T-helper 1 cell treated with Interleukin-12 subunit alpha and Interleukin-12 subunit beta and Interleukin-4 antibody, amounts not matched to agents 30 ng/mL and 1 ng/mL, for 36 hours (primary cell): ENCODE measurements around the gene PID1. TPM values are rescaled to one million over a fixed set of nuclear protein-coding genes. Genes with fewer than 3 reads are reported as not detected.

Experiments used
- intact Hi-C: fragments of 100-400 bp; cut with micrococcal nuclease; formaldehyde crosslinking; loops from one replicate; pipeline ENCODE4 v1.15.1; 2024
- total RNA-seq: library from RNA; stranded (reverse); gene quantifications from 2 replicates; pipeline ENCODE4 v1.2.3, GENCODE V29; 2022

Gene PID1
- total RNA-seq, 1 donor from 2014 or later: not detected

DNA sequence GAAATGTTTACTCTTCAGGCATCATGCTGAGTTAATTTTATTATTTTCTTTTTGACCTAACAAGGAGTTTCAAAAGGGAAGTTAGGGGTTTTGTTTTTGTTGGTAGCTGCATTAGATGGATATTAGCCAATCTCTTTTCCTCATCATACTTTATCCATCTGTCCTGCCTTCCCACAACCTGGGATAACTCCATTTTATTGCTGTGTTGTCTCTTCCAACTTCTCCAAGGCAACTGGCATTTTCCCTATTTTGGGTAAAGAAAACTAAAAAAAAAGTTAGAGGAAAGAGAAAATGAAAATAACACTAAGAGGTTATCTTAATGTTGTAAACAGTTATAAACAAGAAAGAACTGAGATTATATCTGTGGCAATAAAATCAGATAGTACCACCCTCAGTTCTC is 147.0 kb downstream of the PID1 start:
- intact Hi-C loops: no loop called here

DNA sequence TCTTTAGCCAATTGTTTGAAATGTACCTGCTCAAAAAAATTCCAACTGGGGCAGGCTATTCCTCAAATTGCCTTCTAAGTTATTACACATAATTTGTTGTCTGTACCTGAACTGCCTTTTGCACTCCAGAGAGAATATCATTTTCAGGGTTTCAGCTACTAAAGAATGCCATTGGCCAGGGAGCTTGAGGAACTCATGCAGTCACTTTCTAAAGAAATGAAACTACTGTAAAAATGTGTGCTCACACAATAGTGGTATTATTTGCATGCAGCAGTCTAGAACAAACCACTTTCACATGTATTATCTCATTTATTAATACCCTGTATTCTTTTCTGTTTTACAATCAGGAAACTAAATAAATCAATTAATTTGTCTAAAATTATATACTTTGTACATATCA is 152.2 kb downstream of the PID1 start:
- intact Hi-C loops: no loop called here

DNA sequence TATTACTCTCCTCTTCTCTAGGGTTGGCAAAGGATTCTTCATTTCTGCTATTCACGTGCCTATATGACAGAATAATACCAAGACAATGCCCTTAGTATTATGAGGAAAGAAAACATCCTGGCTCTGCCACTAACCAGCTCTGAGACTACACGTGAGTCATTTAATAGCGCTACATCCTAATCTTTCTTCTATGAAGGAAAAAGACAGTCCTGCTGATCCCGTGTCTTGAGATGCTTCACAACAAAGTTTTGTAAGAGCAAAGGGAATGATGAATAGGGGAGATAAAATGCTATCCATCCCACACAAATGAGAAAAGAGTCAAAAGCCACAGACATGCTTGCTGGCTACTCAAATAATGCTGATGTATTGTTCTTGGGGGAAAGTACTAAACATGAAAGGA is 152.8 kb downstream of the PID1 start:
- intact Hi-C loops: no loop called here

DNA sequence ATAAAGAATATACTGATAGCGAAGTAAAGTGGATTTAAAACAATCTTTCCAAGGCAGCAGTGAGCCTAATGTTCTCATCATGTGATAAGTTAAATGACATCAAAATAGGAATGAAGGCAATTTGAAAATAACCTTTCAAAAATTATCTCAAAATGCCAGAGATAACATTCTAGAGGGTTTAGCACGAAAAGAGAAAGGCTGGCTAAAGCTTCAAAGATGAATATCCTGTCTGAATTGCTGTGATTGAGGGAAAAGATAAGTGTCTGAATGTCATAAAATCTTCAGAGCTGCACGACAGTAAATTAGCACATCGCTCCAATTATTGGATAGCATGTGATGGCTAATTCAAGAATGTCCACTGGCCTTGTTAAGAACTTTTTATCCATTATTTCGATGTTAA is 159.3 kb downstream of the PID1 start:
- intact Hi-C loops: no loop called here

DNA sequence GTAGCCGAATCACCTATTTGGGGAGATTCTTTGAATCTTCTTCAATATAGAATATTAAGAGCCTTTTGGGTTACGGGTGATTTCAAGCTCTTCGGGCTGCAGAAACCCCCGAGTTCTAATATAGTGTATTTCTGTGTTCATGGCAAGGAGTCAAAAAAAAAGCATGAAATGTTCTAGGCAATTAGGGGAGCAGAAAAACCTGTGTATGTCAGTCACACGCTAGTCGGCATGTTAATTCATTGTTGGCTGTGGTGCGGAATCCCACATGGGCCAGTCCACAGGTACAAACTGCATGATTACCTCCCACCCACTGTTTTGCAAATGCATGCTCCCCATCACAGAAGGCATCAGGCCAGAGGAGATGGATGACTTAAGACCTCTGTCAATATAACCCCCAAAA is 161.9 kb downstream of the PID1 start:
- intact Hi-C loops: no loop called here

DNA sequence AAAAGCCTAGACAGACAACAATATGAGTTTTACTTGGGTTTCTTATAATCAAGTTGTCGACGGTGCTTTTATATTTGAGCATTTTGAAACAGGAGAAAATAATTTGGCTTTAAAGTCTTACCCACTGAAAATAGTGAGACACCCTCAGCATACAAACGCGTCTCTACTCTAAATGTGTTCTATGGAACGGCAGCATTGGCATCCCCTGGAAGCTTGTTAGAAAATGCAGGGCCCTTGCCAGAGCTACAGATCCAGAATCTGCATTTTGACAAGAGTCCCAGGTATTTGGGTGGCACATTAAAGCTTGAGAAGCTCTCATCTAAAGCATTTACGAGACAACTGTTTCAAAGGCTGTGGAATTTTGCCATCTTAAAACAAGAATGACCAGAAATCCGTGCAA is 163.5 kb downstream of the PID1 start:
- intact Hi-C loops: no loop called here

DNA sequence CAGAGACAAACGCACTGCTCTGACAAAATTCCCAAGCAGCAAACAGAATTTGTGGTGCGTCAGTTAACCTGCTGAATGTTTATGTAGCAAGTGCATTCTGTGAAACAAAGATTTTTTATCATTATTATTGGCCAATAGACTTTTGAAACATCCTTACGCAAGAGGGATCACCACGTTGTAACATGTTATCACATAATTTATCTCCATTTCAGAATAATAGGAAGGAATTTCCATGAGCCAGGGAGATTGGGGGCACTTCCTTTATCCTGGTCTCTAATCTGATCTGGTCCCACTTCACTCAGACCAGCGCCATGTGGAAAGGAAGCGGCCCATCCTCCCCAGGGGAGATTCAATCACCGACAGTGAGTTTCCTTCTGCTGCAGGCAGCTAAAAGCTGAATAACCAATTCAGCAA is 166.1 kb downstream of the PID1 start:
- intact Hi-C loops: no loop called here

DNA sequence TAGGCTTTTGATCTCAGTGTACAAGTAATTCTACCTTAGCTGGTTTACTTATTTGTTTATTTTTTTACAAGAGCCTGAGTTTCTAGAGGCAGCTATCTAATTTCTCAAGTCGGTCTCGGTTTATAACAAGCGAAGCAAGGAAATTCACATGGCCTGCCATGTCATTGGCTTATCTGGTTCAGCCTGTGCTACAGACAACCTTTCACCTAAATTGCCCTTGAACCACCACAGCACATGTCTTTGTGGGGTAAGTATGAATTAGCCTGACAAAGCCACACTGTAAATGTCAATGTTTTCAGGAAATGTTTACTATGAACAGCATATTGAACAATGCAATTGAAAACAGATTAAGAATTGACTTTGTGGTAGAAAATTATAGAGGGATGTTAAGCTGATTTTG is 167.1 kb downstream of the PID1 start:
- intact Hi-C loops: no loop called here

DNA sequence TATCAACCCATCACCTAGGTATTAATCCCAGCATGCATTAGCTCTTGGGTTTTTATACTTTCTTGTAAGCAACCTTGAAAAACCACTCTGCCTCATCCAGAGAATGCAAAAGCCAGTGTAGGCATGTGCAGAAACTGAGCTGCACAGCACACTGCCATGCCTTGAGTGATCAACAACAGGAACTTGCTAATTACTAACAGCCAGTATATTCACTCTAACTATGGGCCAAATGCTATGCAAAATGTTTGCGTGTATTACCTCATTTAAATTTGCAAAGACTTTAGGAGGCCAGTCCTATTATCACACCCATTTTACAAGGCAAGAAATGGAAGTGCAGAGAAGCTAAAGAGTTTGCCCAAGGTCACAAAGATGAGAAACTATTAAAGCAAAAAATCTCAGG is 169.8 kb downstream of the PID1 start:
- intact Hi-C loops: no loop called here

DNA sequence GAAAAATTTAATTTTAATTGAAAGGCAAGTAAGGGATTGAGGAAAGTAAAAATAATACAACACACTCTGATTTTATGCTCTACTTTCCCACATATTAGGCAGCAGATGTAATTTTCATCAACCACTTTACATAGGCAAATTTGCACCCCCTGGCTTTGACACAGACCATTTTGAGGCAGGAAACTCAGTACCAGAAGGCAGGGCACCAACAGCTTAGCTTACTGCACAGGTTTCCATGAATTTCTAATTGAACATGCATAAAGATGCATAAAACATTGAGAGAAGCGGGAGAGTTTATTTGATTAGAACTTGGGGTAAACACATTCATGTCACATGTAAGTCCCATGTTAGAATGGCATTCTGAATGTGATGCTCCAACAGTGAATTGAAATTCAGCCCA is 171.9 kb downstream of the PID1 start:
- intact Hi-C loops: no loop called here

DNA sequence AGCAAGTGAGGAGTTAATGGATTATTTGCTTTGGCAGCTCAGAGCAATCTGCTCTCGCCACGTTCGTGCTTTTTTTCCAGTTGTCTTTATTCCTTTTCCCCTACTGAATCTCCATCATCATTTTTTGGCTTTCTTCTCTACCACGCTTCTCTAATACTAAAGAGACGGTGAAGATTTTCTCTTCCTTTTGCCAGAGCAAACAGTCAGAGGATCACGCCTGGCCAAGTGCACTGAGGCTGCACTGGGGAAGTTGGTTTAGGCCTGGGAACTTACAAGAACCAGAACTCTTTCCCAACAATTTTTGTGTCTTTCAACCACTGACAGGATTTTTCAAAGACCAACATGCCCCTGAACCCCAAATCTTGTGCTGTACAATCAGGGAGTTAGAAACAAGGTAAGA is 172.3 kb downstream of the PID1 start:
- intact Hi-C loops: no loop called here

DNA sequence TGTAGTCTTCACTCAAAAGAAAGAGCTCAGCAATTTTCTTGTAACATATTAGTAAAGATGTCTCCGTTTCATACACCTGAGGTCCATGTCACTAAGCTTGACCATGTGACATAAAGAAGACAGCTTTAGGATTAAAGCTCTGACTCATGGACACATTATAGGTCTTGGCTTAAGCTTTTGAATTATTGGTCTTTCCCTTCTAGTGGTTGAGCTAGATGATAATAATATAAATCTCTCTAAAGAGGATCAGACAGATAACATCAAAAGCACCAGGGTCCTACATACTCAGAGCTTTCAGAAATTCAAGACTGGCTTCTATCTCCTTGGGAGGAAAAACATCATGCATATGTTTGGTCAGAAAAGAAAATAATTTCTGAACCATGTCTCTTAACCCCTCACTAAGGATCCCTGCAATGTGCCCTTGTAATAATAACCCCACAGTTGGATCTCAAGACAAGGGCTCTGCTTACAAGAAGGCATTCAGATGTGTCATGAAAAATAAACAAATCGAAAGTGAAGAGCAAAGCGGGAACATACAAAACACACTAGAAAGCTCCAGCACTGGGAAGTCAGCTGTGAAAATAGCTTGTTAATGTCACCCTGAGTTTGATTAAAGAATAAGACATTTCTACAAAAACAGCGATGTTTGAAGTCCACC is 174.5 kb downstream of the PID1 start:
- intact Hi-C loops: no loop called here

DNA sequence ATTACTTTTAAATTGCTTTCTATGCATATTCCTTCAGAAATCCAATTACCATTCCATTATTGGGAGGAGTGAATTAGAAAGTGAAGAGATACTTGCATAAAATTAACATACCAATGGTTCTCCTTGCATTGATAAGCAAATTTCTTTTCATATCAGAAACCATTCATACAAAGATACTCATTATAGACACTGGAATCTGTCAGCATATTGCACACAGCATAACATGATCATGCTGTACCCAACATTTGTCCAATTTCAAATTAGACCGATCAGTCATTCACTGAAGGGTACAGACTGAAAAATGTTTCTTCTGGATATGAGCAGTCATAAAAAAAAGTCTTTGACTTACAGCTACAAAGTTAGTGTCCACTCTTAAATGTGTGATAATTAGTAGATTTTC is 175.6 kb downstream of the PID1 start:
- intact Hi-C loops: no loop called here

DNA sequence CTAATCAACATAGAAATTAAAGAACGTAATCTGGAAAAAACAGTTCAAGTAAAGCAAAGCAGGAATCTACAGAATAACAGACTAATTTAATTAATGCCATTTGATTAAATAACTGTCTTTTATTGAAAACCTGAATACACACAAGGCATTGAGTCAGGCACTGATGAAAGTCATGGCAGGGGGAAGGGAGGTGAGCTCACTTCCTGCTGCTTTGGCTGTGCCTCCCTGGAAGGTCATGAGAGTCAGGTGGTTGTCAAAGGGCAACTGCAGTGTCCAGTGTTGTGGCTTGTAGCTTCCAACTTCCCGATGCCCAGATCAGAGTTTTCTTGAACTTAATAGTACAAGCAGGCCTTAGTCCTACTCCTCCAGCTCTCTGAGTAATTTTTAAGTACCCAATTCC is 180.9 kb downstream of the PID1 start:
- intact Hi-C loops: no loop called here

DNA sequence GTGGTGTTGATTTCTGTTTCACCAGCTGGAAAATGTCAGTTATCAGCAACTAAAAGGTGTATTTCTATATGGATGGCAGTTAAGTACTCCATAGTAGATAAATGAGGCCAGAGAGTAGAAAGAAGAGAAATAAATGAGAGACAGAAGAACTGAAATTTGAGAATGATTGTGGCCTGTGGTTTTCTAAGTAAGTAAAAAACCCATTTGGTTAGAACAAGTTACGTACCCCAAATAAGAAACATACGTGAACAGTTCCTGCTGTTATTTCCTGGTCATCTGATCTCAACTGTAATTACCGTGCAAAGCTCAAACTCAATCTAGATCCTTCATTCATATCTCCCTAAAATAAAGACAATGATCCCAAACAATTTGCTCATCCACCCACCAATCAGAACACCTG is 181.3 kb downstream of the PID1 start:
- intact Hi-C loops: no loop called here

DNA sequence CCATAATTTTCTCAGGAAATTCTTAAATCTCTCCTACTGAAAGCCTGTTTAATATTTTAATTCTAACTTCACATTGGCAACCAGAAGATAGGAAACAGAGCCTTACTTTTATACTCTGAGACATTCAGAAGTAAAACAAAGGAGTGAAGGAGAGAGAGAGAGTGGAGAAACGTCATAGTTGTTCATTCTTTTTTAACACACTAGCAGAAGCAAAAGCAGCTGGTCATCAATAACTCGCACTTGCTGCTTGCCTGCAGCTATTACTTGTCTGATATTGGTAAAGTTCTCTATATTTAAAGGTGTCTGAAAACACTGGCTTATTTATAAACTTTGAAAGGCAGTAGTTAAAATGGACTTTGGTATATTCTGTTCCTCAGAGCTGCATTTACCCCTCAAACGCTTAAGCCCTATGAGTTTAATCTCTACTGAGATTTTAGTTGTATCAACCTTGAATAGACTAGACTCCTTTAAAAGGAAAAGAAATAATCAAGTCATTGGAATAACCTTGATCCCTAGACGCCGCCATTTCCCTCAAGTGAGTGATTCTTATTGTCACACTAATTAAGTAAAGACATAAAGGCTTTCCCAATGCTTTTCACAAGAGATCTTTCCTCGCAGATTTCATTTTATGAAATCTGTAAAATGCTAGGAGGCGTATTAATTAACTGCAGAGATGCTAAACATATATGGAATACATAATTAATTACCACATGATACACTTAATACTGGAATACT is 182.0 kb downstream of the PID1 start:
- intact Hi-C loops: no loop called here

DNA sequence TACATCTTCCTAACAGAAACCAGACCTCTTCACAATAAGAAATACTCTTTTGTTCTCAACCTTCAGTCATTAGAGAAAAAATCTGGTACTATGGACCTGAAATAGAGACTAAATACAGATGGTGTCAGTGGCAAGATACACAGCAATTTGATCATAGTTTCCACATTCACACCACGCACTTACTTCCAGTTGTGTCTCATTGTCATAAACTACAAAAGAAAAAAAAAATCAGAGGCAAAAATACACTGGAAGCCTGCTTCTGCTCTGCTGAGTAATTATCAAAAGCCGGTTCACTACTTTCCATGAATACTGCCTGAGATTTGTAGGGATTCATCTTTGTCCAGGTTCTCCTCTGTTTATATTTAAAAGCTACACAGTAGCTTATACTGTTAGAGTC is 182.6 kb downstream of the PID1 start:
- intact Hi-C loops: no loop called here

DNA sequence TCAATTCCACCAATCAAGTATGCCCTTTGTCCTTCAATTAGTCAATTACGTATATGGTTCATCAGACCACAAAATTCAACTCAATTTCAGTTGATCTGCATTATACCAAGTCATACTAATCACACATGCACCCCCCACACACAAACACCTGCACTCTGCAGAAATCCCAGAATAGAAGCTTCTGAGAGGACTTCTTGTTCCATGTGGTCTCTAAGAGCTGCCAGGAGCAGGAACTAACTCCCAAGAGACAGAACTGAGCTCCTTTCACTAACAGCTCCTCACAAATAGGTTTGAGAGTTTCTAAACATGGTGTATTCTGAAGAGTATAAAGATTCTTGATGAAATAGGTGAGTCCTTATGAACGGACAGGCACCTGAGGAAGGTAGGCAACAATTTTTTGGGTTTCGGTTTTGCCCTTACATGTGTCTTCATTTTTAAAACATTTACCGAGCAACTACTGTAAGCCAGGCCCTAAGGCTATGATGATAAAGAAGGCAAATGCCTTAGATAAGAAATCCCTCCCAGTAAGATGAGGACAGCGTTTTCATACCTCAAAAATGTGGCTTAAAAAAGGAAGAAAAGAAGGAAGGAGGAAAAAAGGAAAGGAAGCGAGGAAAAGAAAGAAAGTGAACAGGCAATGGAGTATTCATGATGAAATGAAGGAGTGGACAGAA is 183.1 kb downstream of the PID1 start:
- intact Hi-C loops: no loop called here

DNA sequence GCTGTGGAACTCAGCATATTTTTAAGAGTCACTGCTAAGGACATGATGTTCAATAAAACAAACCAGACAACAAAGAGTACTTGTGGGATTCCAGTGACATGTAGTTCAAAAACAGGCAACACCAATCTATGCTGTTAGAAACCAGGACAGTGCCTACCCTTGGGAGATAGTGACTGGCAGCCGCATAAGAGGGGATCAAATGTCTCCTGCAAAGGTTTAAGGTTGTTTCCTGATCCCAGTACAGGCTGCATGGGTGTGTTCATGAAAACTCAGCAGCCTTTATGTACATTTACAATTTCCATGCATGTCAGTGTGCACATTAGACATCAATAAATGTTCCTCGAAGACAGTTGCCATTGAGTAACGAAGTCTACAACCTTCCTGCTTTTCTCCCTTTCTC is 183.8 kb downstream of the PID1 start:
- intact Hi-C loops: no loop called here

DNA sequence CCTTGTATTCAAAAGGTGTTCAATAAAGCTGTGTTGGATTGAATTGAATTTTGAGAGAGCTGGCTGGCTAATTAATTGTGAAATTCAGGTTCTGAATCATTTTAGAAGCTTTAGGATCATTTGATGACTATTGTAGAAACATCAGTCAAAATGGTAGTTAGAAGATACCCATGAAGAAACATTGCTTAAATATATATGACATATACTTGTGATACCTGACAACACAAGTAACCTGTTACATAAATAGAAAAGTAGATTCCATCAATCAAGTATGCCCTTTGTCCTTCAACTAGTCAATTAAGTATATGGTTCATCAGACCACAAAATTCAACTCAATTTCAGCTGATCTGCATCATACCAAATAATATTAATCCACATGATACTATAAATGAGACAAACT is 185.6 kb downstream of the PID1 start:
- intact Hi-C loops: no loop called here

DNA sequence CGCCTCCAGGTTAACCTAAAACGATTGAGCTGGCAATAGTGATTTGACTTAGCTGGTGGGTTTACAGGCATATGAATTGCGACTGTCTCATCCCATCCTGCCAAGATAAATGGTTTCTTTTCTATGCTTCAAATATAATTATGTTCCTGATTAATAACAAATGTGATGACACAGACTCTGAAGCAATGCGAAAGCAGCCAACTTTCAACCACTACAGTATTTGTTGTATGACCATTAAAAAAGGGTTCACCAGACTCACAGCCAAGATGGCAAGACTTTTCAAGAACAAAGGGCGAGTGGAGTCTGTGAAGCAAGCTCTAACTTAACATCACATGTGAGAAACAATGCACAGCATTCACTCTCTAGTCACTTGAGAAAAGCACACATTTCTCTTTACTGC is 186.6 kb downstream of the PID1 start:
- intact Hi-C loops: no loop called here

DNA sequence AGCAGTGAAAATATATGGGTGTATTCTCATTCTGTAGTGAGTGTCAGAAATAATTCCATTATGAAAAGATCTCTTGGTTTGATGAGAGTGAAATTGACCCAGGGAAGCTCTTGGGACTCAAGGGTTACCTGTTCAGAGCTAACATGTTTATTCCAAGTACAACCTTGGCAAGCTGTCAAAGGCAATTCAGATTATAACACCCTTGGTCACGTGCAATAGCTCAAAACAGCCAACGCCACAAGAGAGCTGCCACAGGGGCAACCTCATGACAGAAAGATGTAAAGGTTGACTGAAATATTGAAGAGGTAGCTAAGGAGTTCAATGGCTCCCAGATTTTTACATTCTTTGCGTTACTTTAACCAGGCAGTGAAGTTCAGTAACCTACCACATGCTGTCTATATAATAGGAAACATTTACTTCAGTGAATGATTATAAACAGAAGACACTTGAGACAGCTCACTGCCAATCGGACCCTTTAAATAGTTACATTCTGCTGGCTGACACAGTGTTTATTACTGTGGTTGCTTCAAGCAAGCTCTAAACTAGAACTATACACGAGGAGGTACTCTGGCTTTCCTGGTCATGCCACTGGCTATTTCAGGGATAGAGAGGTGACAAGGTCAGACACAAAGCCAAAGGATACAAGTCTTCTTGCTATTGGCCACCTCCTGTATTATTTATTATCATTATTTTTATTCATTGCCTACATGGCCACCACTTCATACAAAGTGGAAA is 187.3 kb downstream of the PID1 start:
- intact Hi-C loops: no loop called here
